ENCODE measurements around the gene DNER.
A peak's percentile ranks its signal among the peaks of the same experiment; 100 is the strongest.

DNA sequence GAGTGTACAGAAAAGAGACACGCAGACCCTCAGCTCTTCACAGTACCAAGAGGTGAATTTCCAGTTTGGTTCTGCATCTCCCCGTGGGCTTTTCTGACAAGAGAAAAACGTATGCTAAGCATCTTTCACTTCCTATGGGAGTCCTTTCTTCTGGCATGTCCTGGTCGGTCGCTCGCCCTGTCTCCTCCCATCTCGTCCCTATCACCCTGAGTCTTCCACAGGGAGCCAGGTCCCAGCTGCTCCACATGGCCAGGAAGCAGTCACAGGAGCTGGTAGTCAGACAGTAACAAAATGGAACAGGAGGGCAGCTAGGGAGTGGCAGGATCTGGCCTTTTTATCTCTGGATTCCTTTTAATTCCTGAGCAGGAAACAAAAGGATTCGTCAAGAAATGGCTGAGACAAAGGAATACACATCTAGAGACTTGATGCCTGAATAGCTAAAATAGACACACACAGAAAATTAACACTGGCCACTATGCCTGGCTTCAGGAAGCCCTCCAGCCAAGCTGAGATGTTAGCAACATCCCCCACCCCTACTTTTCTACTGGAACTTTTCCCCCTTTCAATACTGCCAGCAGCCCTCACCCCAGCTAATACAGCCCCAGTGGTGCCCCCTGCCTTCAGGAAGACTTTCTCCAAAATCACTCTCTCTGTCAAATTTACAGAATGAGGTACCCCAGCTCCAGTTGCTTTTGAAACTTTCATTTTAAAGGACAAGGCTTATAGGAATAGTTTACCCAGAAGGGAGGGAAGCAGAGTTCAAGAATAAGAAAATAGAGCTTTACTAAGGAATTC, 136.1 kb downstream of the DNER start:
- TF ChIP-seq, protein P1, sequence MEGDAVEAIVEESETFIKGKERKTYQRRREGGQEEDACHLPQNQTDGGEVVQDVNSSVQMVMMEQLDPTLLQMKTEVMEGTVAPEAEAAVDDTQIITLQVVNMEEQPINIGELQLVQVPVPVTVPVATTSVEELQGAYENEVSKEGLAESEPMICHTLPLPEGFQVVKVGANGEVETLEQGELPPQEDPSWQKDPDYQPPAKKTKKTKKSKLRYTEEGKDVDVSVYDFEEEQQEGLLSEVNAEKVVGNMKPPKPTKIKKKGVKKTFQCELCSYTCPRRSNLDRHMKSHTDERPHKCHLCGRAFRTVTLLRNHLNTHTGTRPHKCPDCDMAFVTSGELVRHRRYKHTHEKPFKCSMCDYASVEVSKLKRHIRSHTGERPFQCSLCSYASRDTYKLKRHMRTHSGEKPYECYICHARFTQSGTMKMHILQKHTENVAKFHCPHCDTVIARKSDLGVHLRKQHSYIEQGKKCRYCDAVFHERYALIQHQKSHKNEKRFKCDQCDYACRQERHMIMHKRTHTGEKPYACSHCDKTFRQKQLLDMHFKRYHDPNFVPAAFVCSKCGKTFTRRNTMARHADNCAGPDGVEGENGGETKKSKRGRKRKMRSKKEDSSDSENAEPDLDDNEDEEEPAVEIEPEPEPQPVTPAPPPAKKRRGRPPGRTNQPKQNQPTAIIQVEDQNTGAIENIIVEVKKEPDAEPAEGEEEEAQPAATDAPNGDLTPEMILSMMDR (IDR thresholded peaks at IDR 0.05; ENCODE audit: low read depth, low read length), result peak; percentile 35
- TF ChIP-seq EZH2phosphoT487 (IDR thresholded peaks at IDR 0.05; ENCODE audit: low read depth), result no peak

All from OCI-LY3 (cell line).